GM12878 (cell line): Measurements from ENCODE around the gene KIAA0930. TPM values are rescaled to one million over a fixed set of nuclear protein-coding genes. Genes with fewer than 3 reads are reported as not detected.

Source experiments
- ATAC-seq: fragments of 200-7000 bp; cut with Tn5 transposase; 3 replicates; pipeline ENCODE4 v1.9.1; 2020; ENCODE audit warnings: mild to moderate bottlenecking, moderate library complexity
- BruUV-seq: library from RNA; stranded (reverse); fragments of 400-500 nt; replicated peaks from 2 replicates; lab custom pipeline; 2021; lab: Mats Ljungman, UMichigan
- CTCF ChIA-PET: fragments of 300-600 bp; sonication (Branson Sonifier 250); formaldehyde crosslinking; extraction: SDS; loops from one replicate; lab custom pipeline; 2021; ENCODE audit warnings: inconsistent platforms; lab: Yijun Ruan, JAX
- POLR2A ChIA-PET: fragments of 350-600 bp; formaldehyde crosslinking; extraction: SDS; loops from one replicate; lab custom pipeline; 2021; ENCODE audit warnings: inconsistent platforms; lab: Charles Lee
- RAD21 ChIA-PET: fragments of 300-600 bp; sonication (Branson Sonifier 250); formaldehyde crosslinking; loops from one replicate; lab custom pipeline; 2023; ENCODE audit warnings: antibody characterized with exemption; ENCODE audit not compliant: unreplicated experiment; lab: Charles Lee
- SMC1A ChIA-PET: fragments of 300-600 bp; sonication (Branson Sonifier 250); formaldehyde crosslinking; loops from one replicate; lab custom pipeline; 2023; ENCODE audit not compliant: unreplicated experiment, uncharacterized antibody; lab: Charles Lee
- DNase-seq: peaks from one replicate; pipeline ENCODE4 v3.0.0-alpha.2; 2011; ENCODE audit warnings: low read depth, low spot score
- FAIRE-seq: peaks from 3 replicates; lab custom pipeline; 2011; peaks lifted over from hg19 to GRCh38; lab: Jason Lieb, UNC
- H2AFZ ChIP-seq: 2 replicates; pipeline ENCODE4 v1.6.0; 2011; ENCODE audit warnings: low read depth, low read length, control low read depth; ENCODE audit not compliant: control insufficient read depth
- H3K27ac ChIP-seq: 2 replicates; pipeline ENCODE4 v1.5.1; 2011; ENCODE audit warnings: control low read depth; ENCODE audit not compliant: control insufficient read depth, insufficient read depth
- H3K27me3 ChIP-seq, 2 experiments: replicated peaks in 1 of 2; 2 replicates each; pipeline versions ENCODE4 v1.6.0 to v1.6.1; 2011; ENCODE audit warnings: low read length in 1 of 2; ENCODE audit not compliant: control insufficient read depth in 2 of 2, insufficient read depth in 2 of 2
- H3K36me3 ChIP-seq, 2 experiments: 2 replicates each; pipeline ENCODE4 v1.5.1; 2011; ENCODE audit warnings: low read length in 1 of 2; ENCODE audit not compliant: control insufficient read depth in 2 of 2, insufficient read depth in 2 of 2
- H3K4me1 ChIP-seq: 2 replicates; pipeline ENCODE4 v1.6.1; 2011; ENCODE audit warnings: mild to moderate bottlenecking, low read length, moderate library complexity, mixed read lengths; ENCODE audit not compliant: control insufficient read depth, insufficient read depth
- H3K4me2 ChIP-seq: 2 replicates; pipeline ENCODE4 v1.6.0; 2011; ENCODE audit warnings: control low read depth; ENCODE audit not compliant: control insufficient read depth, insufficient read depth
- H3K4me3 ChIP-seq: fragments of 200-600 bp; sonication (generic); 2 replicates; pipeline ENCODE4 v1.5.1; 2016
- H3K79me2 ChIP-seq: 2 replicates; pipeline ENCODE4 v1.6.0; 2011; ENCODE audit warnings: low read length; ENCODE audit not compliant: control insufficient read depth, insufficient read depth
- H3K9ac ChIP-seq: 2 replicates; pipeline ENCODE4 v1.8.0; 2011; ENCODE audit warnings: low read length, control low read depth, mixed read lengths; ENCODE audit not compliant: control insufficient read depth, insufficient read depth
- H3K9me3 ChIP-seq: replicated peaks from 3 replicates; pipeline ENCODE4 v1.5.1; 2011; ENCODE audit warnings: mild to moderate bottlenecking, low read length; ENCODE audit not compliant: control insufficient read depth, insufficient read depth
- H4K20me1 ChIP-seq: 2 replicates; pipeline ENCODE4 v1.6.0; 2011; ENCODE audit not compliant: control insufficient read depth, insufficient read depth
- CBFB ChIP-seq: IDR thresholded peaks from 2 replicates; pipeline ENCODE4 v1.6.1; 2016; ENCODE audit warnings: antibody characterized with exemption, low read depth
- E2F8 ChIP-seq: fragments of 450-650 bp; IDR thresholded peaks from 2 replicates; pipeline ENCODE4 v1.6.1; 2018; ENCODE audit warnings: mild to moderate bottlenecking, low read depth, moderate library complexity; ENCODE audit not compliant: partially characterized antibody
- EZH2 ChIP-seq: IDR thresholded peaks from 2 replicates; pipeline ENCODE4 v1.6.1; 2012; ENCODE audit warnings: low read depth, mild to moderate bottlenecking, control low read depth, inconsistent platforms, low read length, borderline replicate concordance; ENCODE audit not compliant: control insufficient read depth
- GABPA ChIP-seq: IDR thresholded peaks from 2 replicates; pipeline ENCODE4 v1.6.1; 2014; ENCODE audit warnings: antibody characterized with exemption, low read depth, mild to moderate bottlenecking, inconsistent platforms
- JUND ChIP-seq: IDR thresholded peaks from 2 replicates; pipeline ENCODE4 v1.6.1; 2012; ENCODE audit warnings: low read depth, mild to moderate bottlenecking, low read length, improper control_type of control experiment, moderate library complexity
- KDM1A ChIP-seq: fragments of 200-600 bp; sonication (generic); IDR thresholded peaks from 2 replicates; pipeline ENCODE4 v1.6.1; 2016; ENCODE audit warnings: borderline replicate concordance
- PAX5 ChIP-seq: IDR thresholded peaks from 2 replicates; pipeline ENCODE4 v1.6.1; 2011; ENCODE audit warnings: low read depth, low read length, borderline replicate concordance
- POLR2A ChIP-seq: IDR thresholded peaks from 2 replicates; pipeline ENCODE4 v1.6.1; 2011; ENCODE audit warnings: low read depth, mild to moderate bottlenecking, low read length
- POU2F2 ChIP-seq: IDR thresholded peaks from 3 replicates; pipeline ENCODE4 v1.6.1; 2011; ENCODE audit warnings: low read depth, mild to moderate bottlenecking, low read length, borderline replicate concordance
- RAD51 ChIP-seq: fragments of 450-650 bp; IDR thresholded peaks from 2 replicates; pipeline ENCODE4 v1.6.1; 2016; ENCODE audit warnings: moderate library complexity, mild to moderate bottlenecking, inconsistent platforms
- SKIL ChIP-seq: fragments of 450-650 bp; IDR thresholded peaks from 2 replicates; pipeline ENCODE4 v1.6.1; 2017; ENCODE audit warnings: mild to moderate bottlenecking, low read depth, inconsistent platforms; ENCODE audit not compliant: poor library complexity, severe bottlenecking
- SMARCA5 ChIP-seq: fragments of 450-650 bp; IDR thresholded peaks from 2 replicates; pipeline ENCODE4 v1.6.1; 2017; ENCODE audit warnings: mild to moderate bottlenecking
- SMC3 ChIP-seq: IDR thresholded peaks from 2 replicates; pipeline ENCODE4 v1.6.1; 2011; ENCODE audit warnings: low read length, improper control_type of control experiment, borderline replicate concordance
- SP1 ChIP-seq: IDR thresholded peaks from one replicate; pipeline ENCODE4 v1.6.1; 2011; ENCODE audit warnings: low read depth, low read length
- TCF7 ChIP-seq: IDR thresholded peaks from 2 replicates; pipeline ENCODE4 v1.6.1; 2014; ENCODE audit warnings: antibody characterized with exemption, borderline replicate concordance
- WRNIP1 ChIP-seq: IDR thresholded peaks from 2 replicates; pipeline ENCODE4 v1.6.1; 2011; ENCODE audit warnings: low read depth, low read length, improper control_type of control experiment, borderline replicate concordance
- YY1 ChIP-seq: IDR thresholded peaks from 2 replicates; pipeline ENCODE4 v1.6.1; 2011; ENCODE audit warnings: low read depth, mild to moderate bottlenecking, low read length
- ZNF24 ChIP-seq: fragments of 450-650 bp; IDR thresholded peaks from 2 replicates; pipeline ENCODE4 v1.6.1; 2017; ENCODE audit warnings: antibody characterized with exemption, mild to moderate bottlenecking
- ZSCAN29 ChIP-seq: fragments of 450-650 bp; IDR thresholded peaks from 2 replicates; pipeline ENCODE4 v1.6.1; 2017; ENCODE audit warnings: mild to moderate bottlenecking, moderate library complexity
- ZZZ3 ChIP-seq: IDR thresholded peaks from 2 replicates; pipeline ENCODE4 v1.6.1; 2011; ENCODE audit warnings: low read depth; ENCODE audit not compliant: control insufficient read depth, insufficient read length
- WGBS: methylation state at CpG from one replicate; pipeline ENCODE4 v1.1.6; 2016; ENCODE audit warnings: low lambda C conversion rate; ENCODE audit not compliant: insufficient replicate concordance, insufficient coverage; ENCODE audit errors: missing lambda C conversion rate; 5-methylcytosine and 5-hydroxymethylcytosine counted together
- in situ Hi-C: fragments of 300-500 bp; cut with MboI; formaldehyde crosslinking; loops from 9 replicates; pipeline ENCODE4 v1.14.3; 2018; ENCODE audit warnings: mixed read lengths
- intact Hi-C: fragments of 100-400 bp; cut with micrococcal nuclease; formaldehyde crosslinking; loops from one replicate; pipeline ENCODE4 v1.14.2; 2022; ENCODE audit not compliant: unreplicated experiment
- polyA plus RNA-seq, 11 experiments: library from polyadenylated mRNA; depleted of rRNA in 4 of 11; unstranded in 6 of 11; stranded (reverse) in 5 of 11; fragments of >200 nt; fragmentation: Nextera tagmentation in 4 of 11; fragmentation: Illumina TruSeq in 1 of 11; extraction: Ambion mirVana in 4 of 11; extraction: Trizol in 1 of 11; gene quantifications; 1 replicate in 1 of 11; 2 replicates in 10 of 11; pipeline versions ENCODE4 v1.2.1 to v1.2.3, GENCODE V29; 2011 to 2016; ENCODE audit warnings: inconsistent platforms in 2 of 11, missing spikeins in 2 of 11, low read depth in 1 of 11
- total RNA-seq, 4 experiments: library from RNA; depleted of rRNA in 3 of 4; stranded (reverse); fragments of >200 nt in 3 of 4; fragmentation: Illumina TruSeq in 1 of 4; extraction: Trizol in 1 of 4; gene quantifications; 2 replicates each; pipeline versions ENCODE4 v1.2.1 to v1.2.3, GENCODE V29; 2013 to 2021

The KIAA0930 gene
- total and polyA plus RNA-seq, 10 of the 15 experiments (the other 5 are each of a cell fraction or from before 2014, with no cell fraction given) = 3.6 to 125 (median 46.3) TPM

GRCh38 chr22:45187891-45188290, 52.8 kb downstream of the KIAA0930 start:
- H2AFZ ChIP-seq = no peak overlapping the region
- no peak overlapping the region for H3K9ac ChIP-seq
- no peak overlapping the region for H3K4me2 ChIP-seq
- H3K27me3 ChIP-seq = no peaks in the 10 kb centered on the region
- ATAC-seq (no peak), FAIRE-seq (no peak), DNase-seq (no peak)
- H3K36me3 ChIP-seq = peaks cover 6 to 32% of the 10 kb centered on the region in 2 experiments
- in situ Hi-C loops = no loop called here
- no peaks in the 10 kb centered on the region for H3K4me1 ChIP-seq
- POLR2A ChIA-PET = no interaction called here
- H3K9me3 ChIP-seq = no peaks in the 10 kb centered on the region
- no peak overlapping the region for H3K27ac ChIP-seq
- CTCF ChIA-PET = no interaction called here
- TF ChIP-seq SMARCA5 (no peak), PAX5 (no peak), SKIL (no peak), KDM1A (no peak), POU2F2 (no peak), WRNIP1 (no peak), RAD51 (no peak), SMC3 (no peak), SP1 (no peak), YY1 (no peak), TCF7 (no peak), ZSCAN29 (no peak), CBFB (no peak), ZZZ3 (no peak), GABPA (no peak), POLR2A (no peak), JUND (no peak), ZNF24 (no peak), E2F8 (no peak), EZH2 (no peak)
- no TSS peak for BruUV-seq
- SMC1A ChIA-PET = no interaction called here
- 77% methylated on average over 4 of the region's 4 CpGs for WGBS
- intact Hi-C loops = no loop called here
- H3K79me2 ChIP-seq = no peaks in the 10 kb centered on the region
- H3K4me3 ChIP-seq = no peak overlapping the region
- RAD21 ChIA-PET = no interaction called here
- no peaks in the 10 kb centered on the region for H4K20me1 ChIP-seq
